H1 (cell line): ENCODE measurements around the gene SLC6A6. TPM values are rescaled to one million over a fixed set of nuclear protein-coding genes. Genes with fewer than 3 reads are reported as not detected.

Experiments
- ATF2 ChIP-seq: IDR thresholded peaks from 2 replicates; pipeline ENCODE4 v1.6.1; 2012; ENCODE audit warnings: low read length, inconsistent platforms
- E2F6 ChIP-seq: IDR thresholded peaks from 2 replicates; pipeline ENCODE4 v1.6.1; 2012; ENCODE audit warnings: inconsistent platforms
- EZH2 ChIP-seq: fragments of 200-600 bp; sonication (generic); IDR thresholded peaks from 2 replicates; pipeline ENCODE4 v1.7.1; 2012; ENCODE audit warnings: low read depth, mild to moderate bottlenecking, moderate library complexity, low read length, inconsistent platforms; ENCODE audit not compliant: severe bottlenecking
- polyA plus RNA-seq, 7 experiments: library from polyadenylated mRNA; depleted of rRNA in 3 of 7; stranded (reverse) in 5 of 7; unstranded in 2 of 7; fragments of >200 nt in 5 of 7; fragments of 200-250 nt in 2 of 7; gene quantifications; 1 replicate in 5 of 7; 2 replicates in 1 of 7; 4 replicates in 1 of 7; pipeline versions ENCODE4 v1.2.1 to v1.2.3, GENCODE V29; 2011 to 2013; ENCODE audit warnings: missing spikeins in 2 of 7, mixed read lengths in 2 of 7
- total RNA-seq: library from RNA; stranded (reverse); fragmentation: NEBNext Ultra II Directional; extraction: Animal tissue kit (Norgen Biotek cat#: 25700); gene quantifications from 2 replicates; pipeline ENCODE4 v1.2.1, GENCODE V29; 2021

SLC6A6 gene
- total and polyA plus RNA-seq, 2 of the 8 experiments (the other 6 are each of a cell fraction or from before 2014, with no cell fraction given), result 66.2 to 144 TPM

- no peak for TF ChIP-seq E2F6
- TF ChIP-seq ATF2, result no peak
- TF ChIP-seq EZH2, result no peak
- TF ChIP-seq, all 59 proteins: peak for 0
Observed at GRCh38 chr3:14430053-14430452, 27.6 kb downstream of the SLC6A6 start (continued).
